Spleen (tissue), 7 donors: ENCODE results near the gene OLA1.

Source experiments
- CTCF ChIP-seq, 11 experiments: fragments of 200-600 bp in 7 of 11; fragments of 450-650 bp in 4 of 11; sonication (generic) in 4 of 11; IDR thresholded peaks in 8 of 11; conservative IDR thresholded peaks in 3 of 11; 1 replicate in 7 of 11; 2 replicates in 4 of 11; pipeline versions ENCODE4 v1.4.0 to v1.8.0; 2016 to 2021; ENCODE audit warnings: antibody characterized with exemption in 11 of 11, inconsistent platforms in 4 of 11, mild to moderate bottlenecking in 1 of 11
- POLR2A ChIP-seq, 3 donors: fragments of 450-650 bp; IDR thresholded peaks; one replicate each; pipeline ENCODE4 v1.5.1; 2017; ENCODE audit warnings: antibody characterized with exemption in 3 of 3, mild to moderate bottlenecking in 1 of 3
- donor health status: DM: no; HTN: no; CAD: no; lungs with moderate emphysema.
- donor health status: DM: no; HTN: no; CAD: no.
- donor health status: DM: no; HTN: no; CAD: no.

- TF ChIP-seq CTCF (IDR thresholded peaks at IDR 0.05 in 8 of 11, conservative IDR thresholded peaks at IDR 0.05 in 3 of 11) (peak; percentile 83 to 97 (median 87)), POLR2A (IDR thresholded peaks at IDR 0.05) (no peak)
Measured at GRCh38 chr2:174039551-174040416, 208.5 kb downstream of the OLA1 start.
